HL-60/S4 treated with retinoic acid at 250 ng/mL for 4 days and 3 days (cell line): ENCODE measurements around the gene NUDT21.

Source experiments
- in situ Hi-C: fragments of 300-500 bp; cut with MboI; formaldehyde crosslinking; loops from 2 replicates; pipeline ENCODE4 v1.7.0; 2022; ENCODE audit warnings: low sequenced_read_pairs

The NUDT21 gene

DNA sequence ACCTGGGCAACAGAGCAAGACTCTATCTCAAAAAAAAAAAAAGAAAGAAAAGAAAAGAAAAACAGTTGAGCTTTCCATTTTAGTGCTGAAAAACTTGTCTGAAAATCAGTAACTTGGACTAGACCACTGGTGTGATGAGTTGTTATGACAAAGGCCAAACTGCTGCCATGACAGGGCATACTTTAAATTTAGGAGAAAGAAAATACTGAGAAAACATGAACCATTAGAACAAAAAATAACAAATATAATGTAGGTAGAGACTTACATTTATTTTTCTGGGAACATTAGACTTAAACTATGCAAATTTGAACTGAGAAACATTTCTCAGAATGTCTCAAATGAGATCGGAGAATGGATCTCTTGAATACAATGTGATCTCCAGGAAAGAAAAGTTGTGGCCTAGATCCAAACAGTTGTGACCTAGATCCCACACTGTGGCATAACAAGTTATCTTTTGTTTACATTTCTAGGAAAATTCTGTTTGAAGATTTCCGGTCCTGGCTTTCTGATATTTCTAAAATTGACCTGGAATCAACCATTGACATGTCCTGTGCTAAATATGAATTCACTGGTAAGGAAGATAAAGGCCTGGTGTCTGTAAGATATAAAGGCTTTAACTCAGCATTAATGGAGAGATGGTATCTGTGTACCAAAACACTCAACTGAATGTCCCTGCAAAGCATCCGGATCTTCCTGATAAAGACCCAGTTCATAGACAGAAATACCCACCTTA, 11.1 kb upstream of the NUDT21 start:
- in situ Hi-C loops, result no loop called here

DNA sequence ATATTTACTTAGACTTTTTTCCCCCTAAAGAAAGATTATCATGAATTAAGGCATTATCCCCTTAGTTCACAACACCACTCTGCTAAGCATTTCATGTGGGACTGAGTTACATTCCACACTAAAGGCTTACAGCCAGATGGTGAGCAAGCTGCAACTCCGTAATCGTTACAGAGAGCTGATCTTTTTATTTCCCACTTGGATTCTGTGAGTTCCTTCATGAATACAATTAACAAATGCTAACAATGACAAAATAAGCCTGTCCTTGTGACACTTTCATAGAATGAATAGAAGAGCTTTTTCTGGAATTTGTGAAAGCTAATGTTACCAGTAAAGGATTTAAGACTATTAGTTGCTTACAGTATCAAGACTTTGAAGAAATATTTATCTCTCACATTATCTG, 9.0 kb upstream of the NUDT21 start:
- in situ Hi-C loops, result no loop called here

DNA sequence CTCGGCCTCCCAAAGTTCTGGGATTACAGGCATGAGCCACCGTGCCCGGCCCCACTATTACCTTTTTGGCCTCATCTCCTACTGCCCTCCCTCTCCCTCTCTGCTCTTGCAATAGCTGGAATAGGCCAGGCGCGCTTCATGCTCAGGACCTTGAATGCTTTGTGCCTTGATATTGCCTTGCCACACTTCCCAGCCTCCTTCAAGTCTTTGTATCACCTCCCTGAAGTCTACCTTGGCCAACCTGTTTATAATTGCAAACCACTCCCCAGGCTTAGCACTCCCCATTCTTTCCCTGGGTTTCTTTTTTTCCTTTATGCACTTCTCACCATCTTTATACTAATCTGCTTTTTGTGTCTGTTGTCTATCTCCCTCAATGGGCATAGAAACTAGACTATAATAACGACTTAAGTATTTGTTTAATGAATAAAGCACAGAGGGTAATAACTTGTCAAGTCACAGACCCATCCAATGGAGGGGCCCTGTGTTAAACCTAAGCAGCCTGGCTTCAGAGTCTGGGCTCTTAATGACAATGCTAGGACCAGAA, 6.9 kb upstream of the NUDT21 start:
- in situ Hi-C loops, result no loop called here

DNA sequence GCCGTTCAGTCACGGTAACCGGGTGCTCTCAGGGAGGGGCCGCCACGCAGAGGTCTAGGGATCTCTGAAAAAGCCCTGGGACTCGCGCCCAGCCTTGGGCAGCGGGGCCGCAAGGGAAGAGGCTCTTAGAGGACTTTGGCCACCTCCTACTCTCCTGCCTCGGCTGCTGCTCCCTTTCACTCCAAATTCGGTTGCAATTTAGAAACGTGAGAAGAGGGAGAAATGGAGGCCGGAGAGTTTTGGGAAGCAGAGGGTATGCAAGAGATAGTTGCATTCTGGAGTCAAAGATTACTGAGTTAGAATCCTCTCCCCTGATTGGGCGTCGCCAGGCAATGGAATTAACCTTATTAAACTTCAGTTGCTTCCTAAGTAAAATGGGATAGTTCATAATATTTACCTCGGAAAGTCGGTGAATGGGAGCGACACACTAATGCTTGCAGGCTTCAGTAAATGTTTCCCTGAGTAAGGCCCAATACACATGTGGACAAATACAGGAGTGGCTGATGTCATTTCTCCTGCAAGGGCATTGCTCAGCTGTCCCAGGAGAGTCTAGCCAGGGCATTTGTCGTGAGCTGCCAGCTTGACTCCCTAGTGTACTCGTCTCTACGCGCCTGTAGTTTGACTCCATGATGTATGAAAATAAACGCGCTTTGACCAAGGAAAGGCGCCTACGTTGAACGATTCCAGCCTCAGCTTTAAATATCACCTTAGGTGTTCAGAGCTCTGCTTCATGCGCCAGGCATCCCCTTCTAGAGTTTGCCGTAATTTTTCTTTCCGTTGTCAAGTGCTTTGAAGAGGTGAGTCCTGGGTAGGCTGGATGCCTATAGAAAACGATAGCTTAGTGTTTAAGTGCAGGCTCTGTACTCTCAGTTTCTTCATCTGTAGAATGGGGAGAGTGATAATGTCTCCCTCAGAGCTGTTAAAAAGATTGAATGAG, 889 bp upstream of the NUDT21 start:
- in situ Hi-C loops, result no loop called here

DNA sequence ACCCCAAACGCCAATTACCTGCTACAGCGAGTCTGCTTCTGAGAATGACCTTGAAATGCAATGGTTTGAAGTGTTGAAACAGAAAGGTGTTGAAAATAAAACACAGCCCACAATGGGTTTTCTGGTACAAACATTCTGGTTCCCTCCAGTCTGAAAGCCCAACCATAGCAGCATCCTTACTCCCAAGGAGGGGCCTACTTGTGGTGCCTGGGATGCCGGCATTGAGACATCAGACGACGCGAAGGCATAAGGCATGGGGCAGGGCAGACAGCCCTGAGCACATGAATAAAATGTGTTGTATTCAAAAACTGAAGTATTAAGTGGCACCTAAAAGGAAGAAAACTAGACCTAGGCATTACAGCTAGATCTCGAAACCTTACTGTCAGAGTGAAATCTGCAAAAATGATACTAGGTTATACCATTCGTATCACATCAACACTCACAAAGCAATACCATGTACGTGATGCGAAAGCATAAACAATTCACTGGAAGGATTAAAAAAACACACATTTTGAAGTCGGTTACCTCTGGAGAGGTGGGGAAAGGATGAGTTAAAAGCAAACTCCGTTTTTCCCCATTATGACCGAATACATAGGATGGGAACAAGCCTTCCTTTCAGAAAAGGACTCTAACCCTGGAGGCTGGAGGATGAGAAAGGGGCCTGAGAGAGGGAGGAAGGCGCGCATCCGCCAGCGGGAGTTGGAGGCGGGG, 702 bp downstream of the NUDT21 start:
- in situ Hi-C loops, result no loop called here

DNA sequence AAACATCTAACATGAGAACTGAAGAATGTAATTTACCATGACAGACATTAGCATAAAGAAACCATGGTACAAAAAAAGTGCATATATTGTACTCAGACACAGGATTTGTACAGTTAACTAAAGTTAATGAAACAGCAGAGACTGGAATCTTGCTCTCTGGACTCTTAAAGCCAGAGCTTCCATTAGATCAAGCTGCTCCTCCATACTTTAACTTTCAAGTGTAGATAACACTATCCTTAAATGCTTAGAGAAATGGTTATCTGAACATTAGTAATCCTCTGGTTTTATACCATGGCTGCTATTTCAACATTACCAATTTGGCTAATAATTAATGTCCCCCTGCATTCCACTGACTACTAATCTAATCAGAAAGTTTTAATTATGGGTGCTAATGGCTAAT, 3.1 kb downstream of the NUDT21 start:
- in situ Hi-C loops, result no loop called here

DNA sequence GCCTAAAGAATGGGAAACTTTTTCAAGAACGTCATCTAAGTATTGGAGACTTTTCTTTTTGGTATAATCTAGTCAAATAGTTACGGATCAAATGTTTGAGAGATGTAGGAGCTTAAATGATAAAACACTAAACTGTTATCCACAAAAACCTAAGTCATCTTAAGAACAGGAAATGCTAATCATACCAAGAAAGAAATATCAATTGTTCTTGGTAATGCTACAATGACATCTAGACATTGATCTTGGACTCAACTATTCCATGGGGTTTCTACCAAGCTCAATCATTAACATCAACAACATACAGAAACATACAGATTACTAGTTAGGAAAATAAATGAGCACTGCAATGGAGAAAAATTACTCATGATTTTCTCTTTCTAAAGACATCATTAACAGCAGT, 3.8 kb downstream of the NUDT21 start:
- in situ Hi-C loops, result no loop called here

DNA sequence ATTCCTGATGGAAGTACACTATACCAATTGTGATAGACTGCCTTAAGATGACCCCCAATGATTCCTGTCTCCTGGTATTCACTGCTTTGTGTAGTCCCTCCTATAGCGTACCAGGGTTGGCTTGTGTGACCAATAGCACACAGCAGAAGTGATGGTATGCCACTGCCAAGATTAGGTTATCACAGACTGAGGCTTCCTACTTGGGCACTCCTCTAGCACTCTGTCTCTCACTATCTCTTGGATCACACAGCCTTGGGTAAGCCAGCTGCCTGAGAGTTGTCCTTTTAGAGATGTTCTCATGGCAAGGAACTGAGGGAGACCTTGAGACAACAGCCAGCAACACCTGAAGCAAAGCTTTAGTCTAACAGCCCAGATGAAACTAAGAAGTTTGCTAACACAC, 13.1 kb downstream of the NUDT21 start:
- in situ Hi-C loops, result no loop called here

DNA sequence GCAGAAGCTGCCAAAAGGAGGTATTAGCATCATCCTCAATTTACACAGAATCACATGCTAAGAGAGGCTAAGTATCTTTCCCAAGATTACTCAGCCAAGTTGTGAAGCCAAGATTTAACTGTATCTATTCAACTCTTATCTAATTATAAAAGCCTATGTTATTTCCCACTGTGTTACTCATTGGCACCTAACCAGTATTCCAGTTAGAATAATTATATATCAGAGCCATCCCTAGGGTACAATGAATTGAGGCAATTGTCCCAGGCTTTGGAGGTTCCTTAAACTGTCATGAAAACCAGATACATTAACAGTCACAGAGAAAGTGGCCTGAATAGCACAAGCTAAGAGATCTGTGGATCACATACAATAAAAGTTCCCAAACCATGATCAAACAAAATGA, 14.9 kb downstream of the NUDT21 start:
- in situ Hi-C loops, result no loop called here

DNA sequence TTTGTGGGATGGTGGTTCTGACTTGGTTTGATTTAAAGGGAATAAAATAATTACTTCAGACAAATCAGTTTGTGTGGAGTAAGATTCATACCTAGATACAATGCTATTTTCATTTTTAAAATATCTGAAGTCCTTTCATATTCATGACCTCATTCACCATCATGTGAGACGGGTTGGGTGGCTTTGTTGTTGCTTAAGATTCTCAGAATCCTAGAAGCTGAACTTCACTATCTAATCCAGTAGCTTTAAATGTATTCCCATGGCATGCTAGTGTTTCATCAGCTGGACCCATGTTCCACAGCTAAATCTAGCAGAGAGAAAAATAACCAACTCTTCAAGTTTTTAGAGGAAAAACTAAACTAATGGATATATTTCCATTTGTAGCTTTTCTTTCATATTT, 23.0 kb downstream of the NUDT21 start:
- in situ Hi-C loops, result no loop called here

DNA sequence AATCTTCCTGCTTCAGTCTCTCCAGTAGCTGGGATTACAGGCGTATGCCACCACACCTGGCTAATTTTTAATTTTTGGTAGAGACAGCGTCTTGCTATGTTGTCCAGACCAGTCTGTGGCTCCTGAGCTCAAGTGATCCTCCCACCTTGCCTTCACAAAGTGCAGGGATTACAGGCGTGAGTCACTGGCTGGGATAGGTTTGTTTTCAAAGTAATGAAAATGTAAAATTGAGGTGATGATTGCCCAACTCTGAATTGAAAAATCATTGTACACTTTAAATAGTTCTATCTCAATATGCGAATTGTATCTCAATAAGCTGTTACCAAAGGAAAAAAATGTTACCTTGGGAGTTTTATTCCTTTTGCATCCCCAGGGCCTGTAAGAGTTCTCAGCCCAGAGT, 24.5 kb downstream of the NUDT21 start:
- in situ Hi-C loops, result no loop called here

DNA sequence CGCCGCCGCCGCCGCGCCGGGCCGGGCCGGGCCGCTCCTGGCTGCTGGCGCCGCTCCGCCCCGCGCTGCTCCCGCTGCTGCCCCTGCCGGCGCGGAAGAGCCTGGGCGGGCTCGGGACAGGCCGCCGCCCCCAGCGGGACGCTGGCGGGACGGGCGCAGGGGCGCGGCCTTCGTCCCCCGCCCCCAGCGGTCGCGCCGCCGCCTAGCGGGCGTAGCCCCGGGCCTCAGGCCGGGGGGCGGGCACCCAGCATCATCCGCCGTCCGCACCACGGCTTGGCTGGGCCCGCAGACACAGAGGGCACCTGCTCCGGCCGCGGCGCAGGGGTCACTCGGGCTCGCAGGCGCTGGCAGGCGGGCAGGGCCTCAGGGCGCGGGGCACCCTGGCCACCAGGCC, 25.7 kb downstream of the NUDT21 start, which contains the start of gene AMFR:
Gene AMFR (minus strand): TSS at position 107 of the 394 bp plus-strand sequence. CDS start 218 bp downstream, outside the sequence.
- in situ Hi-C loops, result no loop called here

DNA sequence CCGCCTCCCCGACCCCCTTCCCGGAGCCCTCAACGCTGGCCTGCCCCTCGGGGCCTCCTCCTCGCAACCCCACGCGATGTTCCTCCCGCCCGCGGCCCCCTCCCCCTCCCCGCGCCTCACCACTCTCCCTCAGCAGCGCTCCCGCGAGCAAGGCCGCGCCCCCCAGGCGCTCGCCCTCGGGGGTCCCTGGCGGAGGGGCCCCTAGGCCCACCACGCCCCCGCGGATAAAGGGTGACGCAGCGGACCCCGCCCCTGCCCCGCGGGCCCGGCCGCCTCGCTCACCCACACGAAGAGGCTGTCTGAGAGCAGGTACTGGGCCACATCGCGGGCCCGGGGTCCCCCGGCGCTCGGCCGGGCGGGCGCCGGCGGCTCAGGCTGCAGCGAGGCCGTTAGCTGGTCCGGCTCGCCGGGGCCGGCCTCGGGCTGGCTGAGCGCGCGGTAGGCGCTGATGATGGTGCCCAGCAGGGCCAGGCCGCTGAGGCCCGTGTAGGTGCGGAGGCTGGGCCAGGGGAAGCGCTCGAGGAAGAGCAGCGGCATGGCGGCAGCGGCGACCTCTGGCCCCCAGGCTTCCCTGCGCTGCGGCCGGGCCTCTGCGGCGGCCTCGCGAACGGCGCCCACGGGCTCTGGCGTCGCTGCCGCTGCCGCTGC, 26.2 kb downstream of the NUDT21 start:
- in situ Hi-C loops, result no loop called here

DNA sequence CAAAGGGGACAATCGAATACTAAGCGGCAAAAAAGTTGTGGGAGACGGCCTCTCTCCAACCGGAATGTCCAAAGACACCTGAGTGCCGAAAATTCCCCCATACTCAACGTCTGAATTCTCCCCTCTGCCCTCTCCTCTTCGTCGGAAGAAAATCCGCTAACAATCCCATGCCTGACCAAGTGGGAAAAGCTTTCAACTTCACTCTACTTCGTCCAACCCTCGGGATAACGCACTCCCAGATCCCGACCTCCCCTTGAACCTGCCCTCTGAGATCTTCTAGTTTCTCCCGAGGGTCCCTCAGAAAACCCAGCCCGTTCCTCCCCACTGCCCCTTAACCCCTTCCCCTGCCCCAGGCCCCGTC, 26.7 kb downstream of the NUDT21 start:
- in situ Hi-C loops, result no loop called here

DNA sequence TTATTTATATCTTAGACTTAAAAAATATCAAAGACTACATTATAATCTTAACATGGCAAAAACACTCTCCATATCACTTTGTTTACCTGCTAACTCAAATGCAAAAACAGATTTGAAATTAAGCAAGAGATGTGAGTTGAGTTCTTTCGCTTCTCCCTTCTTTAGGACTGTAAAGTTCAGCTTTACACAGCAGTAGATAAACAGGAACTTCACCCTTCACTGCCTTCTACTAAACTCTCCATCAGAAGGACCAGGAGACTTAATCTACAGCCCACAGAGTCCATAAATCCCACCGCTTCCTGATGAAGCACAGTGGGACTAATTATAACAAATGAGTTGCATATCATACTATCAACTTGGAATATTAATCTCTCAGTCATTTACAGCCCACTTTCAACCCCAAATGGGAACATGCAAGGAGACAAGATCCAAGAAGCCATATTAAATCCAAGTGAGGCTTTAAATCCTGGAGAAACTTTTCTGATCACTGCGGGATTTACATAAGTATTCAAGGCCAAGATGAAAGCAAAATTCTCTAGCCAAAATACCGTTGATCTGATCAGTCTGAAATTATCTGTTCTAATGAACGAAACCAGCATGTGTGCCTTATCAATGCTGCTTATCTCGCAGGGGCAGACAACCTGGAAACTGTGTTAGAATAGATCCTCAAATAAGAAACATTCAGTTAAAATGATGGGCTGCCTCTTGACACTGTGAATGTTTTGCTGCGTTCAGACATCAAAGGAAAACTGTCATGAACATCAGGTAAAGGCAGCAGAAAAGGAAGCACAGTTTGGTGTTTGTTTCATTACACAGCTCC, 27.3 kb downstream of the NUDT21 start:
- in situ Hi-C loops, result no loop called here

DNA sequence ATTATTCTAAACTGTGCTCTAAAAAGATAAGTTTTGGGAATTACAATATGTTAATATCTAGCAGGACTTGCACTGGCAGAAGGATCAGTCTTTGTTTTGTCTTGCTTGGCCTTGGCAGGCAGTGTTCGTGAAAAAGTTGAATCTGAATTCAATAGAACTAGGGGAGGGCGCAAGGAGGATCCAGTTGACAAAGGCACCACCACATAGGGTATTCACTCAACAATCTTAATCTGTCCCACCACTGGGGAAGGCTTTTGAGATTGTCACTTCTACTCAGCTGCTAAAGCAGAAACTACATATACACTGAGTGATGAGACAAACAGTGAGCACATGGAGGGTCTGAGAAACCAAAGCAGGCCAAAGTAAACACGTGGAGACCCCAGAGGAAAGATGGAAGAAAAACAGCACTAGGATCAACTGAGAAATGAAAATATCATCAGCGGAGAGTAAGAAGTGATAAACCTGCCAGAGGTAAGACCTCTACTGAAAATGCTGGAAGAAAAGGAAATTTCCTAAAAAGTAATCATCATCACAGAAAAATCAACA, 28.2 kb downstream of the NUDT21 start:
- in situ Hi-C loops, result no loop called here

DNA sequence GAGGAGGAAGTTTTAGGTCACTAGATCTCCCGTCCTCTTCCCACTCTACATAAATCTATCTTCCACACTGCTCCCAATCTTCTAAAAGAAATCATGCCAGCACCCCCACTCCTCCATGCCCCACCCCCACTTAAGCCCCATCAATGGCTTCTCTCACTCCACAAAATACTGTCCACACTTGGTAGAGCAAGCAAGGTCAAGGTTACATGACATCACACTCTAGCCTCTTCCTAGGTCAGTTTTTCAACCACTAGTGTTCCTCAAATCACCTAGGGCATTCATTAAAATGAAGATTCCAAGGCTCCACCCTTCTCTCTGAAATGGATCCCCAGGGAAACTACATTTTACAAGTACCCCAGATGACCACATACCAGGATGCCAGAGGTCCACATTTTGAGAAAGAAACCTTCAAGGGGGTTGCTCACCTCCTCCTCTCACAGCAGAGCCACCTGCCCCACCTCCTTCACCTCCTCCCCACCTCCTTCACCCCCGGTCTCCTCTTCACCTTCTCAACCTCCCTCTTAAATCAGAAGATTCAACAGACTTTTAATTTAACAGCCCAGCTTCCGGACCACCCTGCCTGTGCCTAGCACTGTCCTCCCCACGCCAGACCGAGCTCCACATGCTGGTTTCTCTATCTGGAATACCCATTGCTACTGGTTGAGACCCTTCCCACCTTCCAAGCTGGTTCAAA, 29.0 kb downstream of the NUDT21 start:
- in situ Hi-C loops, result no loop called here

DNA sequence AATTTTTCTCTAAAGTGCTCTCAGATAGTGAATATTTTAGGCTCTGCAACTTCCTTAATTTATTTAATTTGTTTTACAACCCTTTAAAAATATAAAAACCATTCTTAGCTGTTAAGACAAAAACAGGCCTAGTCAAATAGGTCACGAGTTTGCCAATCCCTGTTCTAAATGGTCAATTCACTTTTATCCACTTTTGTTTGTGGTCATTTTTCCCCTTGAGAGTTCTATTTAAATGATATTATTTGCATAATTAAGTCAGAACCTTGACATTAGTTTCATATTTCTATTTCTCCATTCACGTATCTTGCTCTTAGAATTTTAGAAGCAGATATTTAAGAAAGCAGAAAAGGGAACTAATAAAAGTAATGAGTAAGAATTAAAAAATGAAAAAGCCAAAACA, 29.8 kb downstream of the NUDT21 start:
- in situ Hi-C loops, result no loop called here

DNA sequence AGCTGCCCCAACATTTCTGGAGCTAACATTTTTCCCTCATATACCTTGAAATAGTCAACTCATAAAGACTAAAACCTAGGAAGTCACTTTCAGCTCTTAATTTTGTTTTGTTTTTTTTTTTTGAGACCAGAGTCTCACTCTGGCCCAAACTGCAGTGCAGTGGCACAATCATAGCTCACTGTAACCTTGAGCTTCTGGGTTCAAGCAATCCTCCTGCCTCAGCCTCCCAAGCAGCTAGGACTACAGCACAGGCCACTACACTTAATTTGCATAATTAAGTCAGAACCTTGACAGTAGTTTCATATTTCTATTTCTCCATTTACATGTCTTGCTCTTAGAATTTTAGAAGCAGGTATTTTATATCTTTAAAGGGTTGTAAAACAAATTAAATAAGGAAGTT, 30.5 kb downstream of the NUDT21 start:
- in situ Hi-C loops, result no loop called here
